Transverse colon (tissue), 3 donors: ENCODE measurements around the gene SLF2.

ENCODE experiments used
- POLR2A ChIP-seq: fragments of 450-650 bp; IDR thresholded peaks from one replicate; pipeline ENCODE4 v1.6.1; 2016; ENCODE audit warnings: antibody characterized with exemption, mild to moderate bottlenecking, moderate library complexity
- TF ChIP-seq, protein P1 (sequence below), 5 experiments: fragments of 200-600 bp in 3 of 5; fragments of 450-650 bp in 2 of 5; sonication (generic) in 3 of 5; IDR thresholded peaks; 1 replicate in 2 of 5; 2 replicates in 3 of 5; pipeline ENCODE4 v1.5.1; 2016 to 2017; ENCODE audit warnings: antibody characterized with exemption in 5 of 5, inconsistent platforms in 3 of 5, mild to moderate bottlenecking in 2 of 5, moderate library complexity in 1 of 5

DNA sequence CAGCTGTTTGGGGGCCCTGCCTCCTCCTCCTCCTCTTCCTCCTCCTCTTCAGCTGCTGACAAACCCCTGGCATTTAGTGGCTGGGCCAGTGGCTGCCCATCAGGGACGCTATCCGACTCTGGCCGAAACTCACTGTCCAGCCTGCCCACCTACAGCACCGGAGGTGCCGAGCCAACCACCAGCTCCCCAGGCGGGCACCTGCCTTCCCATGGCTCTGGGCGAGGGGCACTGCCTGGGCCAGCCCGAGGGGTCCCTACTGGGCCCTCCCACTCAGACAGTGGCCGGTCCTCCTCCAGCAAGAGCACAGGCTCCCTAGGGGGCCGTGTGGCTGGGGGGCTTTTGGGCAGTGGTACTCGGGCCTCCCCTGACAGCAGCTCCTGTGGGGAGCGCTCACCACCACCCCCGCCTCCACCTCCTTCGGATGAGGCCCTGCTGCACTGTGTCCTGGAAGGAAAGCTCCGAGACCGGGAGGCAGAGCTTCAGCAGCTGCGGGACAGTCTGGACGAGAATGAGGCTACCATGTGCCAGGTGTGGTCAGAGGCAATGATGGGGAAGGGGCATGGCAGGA lies 91.0 kb downstream of the SLF2 start:
- TF ChIP-seq, protein P1, sequence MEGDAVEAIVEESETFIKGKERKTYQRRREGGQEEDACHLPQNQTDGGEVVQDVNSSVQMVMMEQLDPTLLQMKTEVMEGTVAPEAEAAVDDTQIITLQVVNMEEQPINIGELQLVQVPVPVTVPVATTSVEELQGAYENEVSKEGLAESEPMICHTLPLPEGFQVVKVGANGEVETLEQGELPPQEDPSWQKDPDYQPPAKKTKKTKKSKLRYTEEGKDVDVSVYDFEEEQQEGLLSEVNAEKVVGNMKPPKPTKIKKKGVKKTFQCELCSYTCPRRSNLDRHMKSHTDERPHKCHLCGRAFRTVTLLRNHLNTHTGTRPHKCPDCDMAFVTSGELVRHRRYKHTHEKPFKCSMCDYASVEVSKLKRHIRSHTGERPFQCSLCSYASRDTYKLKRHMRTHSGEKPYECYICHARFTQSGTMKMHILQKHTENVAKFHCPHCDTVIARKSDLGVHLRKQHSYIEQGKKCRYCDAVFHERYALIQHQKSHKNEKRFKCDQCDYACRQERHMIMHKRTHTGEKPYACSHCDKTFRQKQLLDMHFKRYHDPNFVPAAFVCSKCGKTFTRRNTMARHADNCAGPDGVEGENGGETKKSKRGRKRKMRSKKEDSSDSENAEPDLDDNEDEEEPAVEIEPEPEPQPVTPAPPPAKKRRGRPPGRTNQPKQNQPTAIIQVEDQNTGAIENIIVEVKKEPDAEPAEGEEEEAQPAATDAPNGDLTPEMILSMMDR (IDR thresholded peaks at IDR 0.05): no peak
- no peak for TF ChIP-seq POLR2A
